ENCODE results near the gene HSD11B2.
A peak's percentile ranks its signal among the peaks of the same experiment; 100 is the strongest.

HSD11B2 gene

GRCh38 chr16:67481561-67482232 is 50.8 kb downstream of the HSD11B2 start (continued):
- TF ChIP-seq ZNF513 (tag by site-specific recombination; IDR thresholded peaks at IDR 0.05): 0 out of 2 replicates have a peak, but pooled peaks have one; percentile 0
- no peak for TF ChIP-seq ZNF548 (tag by site-specific recombination; IDR thresholded peaks at IDR 0.05)
- 0 out of 2 replicates have a peak, but pooled peaks have one; percentile 11 for TF ChIP-seq KLF17 (tag by site-specific recombination; IDR thresholded peaks at IDR 0.05)
- TF ChIP-seq ZNF18 (tag by site-specific recombination; IDR thresholded peaks at IDR 0.05): no peak

GRCh38 chr16:67482233-67482924 is 51.5 kb downstream of the HSD11B2 start:
- ChIA-PET CTCF (interaction anchor here (1.5 to 1.8 kb wide), 4 partner anchors 9 to 34 kb away, joined by 5 to 12 read pairs (median 8); no protein-coding TSS in a partner anchor), POLR2A (no interaction called here)
- no peak overlapping the region for H3K4me3 ChIP-seq (ENCODE audit: low read depth, low read length)
- H3K4me1 ChIP-seq (ENCODE audit: control insufficient read depth, insufficient read depth, low read length): no peaks in the 10 kb centered on the region
- no peak overlapping the region for H3K27ac ChIP-seq (ENCODE audit: extremely low read depth, low read depth, low read length)
- TF ChIP-seq ZNF174 (tag by site-specific recombination; IDR thresholded peaks at IDR 0.05) (no peak), ZNF19 (tag by site-specific recombination; IDR thresholded peaks at IDR 0.05; ENCODE audit: low read depth) (no peak), ZNF555 (tag by site-specific recombination; conservative IDR thresholded peaks at IDR 0.05) (no peak), RBAK (tag by site-specific recombination; IDR thresholded peaks at IDR 0.05) (no peak), MZF1 (tag by site-specific recombination; IDR thresholded peaks at IDR 0.05; ENCODE audit: borderline replicate concordance) (no peak), ZNF391 (tag by site-specific recombination; IDR thresholded peaks at IDR 0.05; ENCODE audit: borderline replicate concordance, low read depth) (no peak), ZNF48 (tag by site-specific recombination; IDR thresholded peaks at IDR 0.05) (no peak), ZNF707 (tag by site-specific recombination; IDR thresholded peaks at IDR 0.05) (no peak), SALL2 (tag by site-specific recombination; IDR thresholded peaks at IDR 0.05; ENCODE audit: borderline replicate concordance) (no peak), ZBTB17 (tag by site-specific recombination; IDR thresholded peaks at IDR 0.05) (no peak), ZNF302 (tag by site-specific recombination; IDR thresholded peaks at IDR 0.05; ENCODE audit: low read depth) (no peak), ZNF140 (tag by site-specific recombination; IDR thresholded peaks at IDR 0.05) (no peak), YY2 (tag by site-specific recombination; IDR thresholded peaks at IDR 0.05) (no peak)
- TF ChIP-seq, protein P1, sequence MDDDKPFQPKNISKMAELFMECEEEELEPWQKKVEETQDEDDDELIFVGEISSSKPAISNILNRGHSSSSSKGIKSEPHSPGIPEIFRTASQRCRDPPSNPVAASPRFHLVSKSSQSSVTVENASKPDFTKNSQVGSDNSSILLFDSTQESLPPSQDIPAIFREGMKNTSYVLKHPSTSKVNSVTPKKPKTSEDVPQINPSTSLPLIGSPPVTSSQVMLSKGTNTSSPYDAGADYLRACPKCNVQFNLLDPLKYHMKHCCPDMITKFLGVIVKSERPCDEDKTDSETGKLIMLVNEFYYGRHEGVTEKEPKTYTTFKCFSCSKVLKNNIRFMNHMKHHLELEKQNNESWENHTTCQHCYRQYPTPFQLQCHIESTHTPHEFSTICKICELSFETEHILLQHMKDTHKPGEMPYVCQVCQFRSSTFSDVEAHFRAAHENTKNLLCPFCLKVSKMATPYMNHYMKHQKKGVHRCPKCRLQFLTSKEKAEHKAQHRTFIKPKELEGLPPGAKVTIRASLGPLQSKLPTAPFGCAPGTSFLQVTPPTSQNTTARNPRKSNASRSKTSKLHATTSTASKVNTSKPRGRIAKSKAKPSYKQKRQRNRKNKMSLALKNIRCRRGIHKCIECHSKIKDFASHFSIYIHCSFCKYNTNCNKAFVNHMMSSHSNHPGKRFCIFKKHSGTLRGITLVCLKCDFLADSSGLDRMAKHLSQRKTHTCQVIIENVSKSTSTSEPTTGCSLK (tag by site-specific recombination; IDR thresholded peaks at IDR 0.05): no peak
- TF ChIP-seq, protein P2, sequence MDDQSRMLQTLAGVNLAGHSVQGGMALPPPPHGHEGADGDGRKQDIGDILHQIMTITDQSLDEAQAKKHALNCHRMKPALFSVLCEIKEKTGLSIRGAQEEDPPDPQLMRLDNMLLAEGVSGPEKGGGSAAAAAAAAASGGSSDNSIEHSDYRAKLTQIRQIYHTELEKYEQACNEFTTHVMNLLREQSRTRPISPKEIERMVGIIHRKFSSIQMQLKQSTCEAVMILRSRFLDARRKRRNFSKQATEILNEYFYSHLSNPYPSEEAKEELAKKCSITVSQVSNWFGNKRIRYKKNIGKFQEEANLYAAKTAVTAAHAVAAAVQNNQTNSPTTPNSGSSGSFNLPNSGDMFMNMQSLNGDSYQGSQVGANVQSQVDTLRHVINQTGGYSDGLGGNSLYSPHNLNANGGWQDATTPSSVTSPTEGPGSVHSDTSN (CRISPR knock-in tag; IDR thresholded peaks at IDR 0.05): no peak
- TF ChIP-seq, protein P3, sequence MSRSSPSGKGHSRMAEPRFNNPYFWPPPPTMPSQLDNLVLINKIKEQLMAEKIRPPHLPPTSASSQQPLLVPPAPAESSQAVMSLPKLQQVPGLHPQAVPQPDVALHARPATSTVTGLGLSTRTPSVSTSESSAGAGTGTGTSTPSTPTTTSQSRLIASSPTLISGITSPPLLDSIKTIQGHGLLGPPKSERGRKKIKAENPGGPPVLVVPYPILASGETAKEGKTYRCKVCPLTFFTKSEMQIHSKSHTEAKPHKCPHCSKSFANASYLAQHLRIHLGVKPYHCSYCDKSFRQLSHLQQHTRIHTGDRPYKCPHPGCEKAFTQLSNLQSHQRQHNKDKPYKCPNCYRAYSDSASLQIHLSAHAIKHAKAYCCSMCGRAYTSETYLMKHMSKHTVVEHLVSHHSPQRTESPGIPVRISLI (tag by site-specific recombination; IDR thresholded peaks at IDR 0.05): no peak
- no peaks in the 10 kb centered on the region for H3K9me3 ChIP-seq (ENCODE audit: control insufficient read depth, insufficient read depth, low read depth, low read length)
- peaks cover 0 to 24% of the 10 kb centered on the region in 2 experiments; a peak in 1 of 3 replicates for H3K36me3 ChIP-seq (ENCODE audit: control insufficient read depth in 2 of 2, insufficient read depth in 1 of 2, low read length in 2 of 2)

All from HEK293 (cell line).